ENCODE data around the gene FOXA3. TPM values are rescaled to one million over a fixed set of nuclear protein-coding genes. Genes with fewer than 3 reads are reported as not detected.

Gene FOXA3
- polyA plus RNA-seq, 1 experiment: not detected

DNA sequence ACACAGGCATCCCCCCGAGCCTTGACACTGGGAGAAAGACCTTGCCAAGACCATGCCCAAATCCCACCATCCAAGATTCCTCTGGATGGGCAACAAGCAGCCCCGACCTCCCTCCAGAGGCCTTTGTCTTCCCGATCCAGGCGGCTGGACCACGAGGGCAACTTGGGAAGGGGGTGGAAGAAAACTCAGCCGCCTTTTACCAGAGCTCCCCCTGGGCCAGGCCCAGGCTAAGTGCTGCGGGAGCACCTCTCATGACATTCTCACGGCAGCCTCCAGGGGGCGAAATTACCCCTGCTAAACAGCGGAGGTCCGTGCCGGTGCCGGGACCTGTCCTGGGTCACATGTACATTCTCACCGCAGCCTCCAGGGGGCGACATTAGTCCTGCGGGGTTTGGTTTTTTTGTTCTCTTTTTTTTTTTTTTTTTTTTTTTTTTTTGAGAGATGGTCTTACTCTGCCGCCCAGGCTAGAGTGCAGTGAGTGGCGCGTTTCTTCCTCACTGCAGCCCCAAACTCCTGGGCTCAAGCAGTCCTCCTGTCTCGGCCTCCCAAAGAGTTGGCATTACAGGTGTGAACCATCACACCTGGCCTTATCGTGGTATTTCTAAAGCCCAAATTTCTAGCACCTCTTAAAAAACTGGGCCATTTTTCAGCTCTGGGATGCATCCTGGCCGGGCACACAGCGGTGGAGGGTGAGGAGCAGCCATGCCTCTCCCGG is 47.0 kb upstream of the FOXA3 start:
- Histone ChIP-seq H3K4me3 (ENCODE audit: low read depth, low read length) (no peak overlapping the region), H3K36me3 (ENCODE audit: control insufficient read depth, insufficient read depth, low read length) (peaks cover 11% of the 10 kb centered on the region), H3K27me3 (ENCODE audit: control insufficient read depth, insufficient read depth, low read length) (no peaks in the 10 kb centered on the region)
- DNase-seq (ENCODE audit: low read depth): peak; percentile 63
- POLR2A ChIA-PET: interaction anchor here (0.5 kb wide), 1 partner anchor 75 kb away, joined by 3 read pairs; no protein-coding TSS in a partner anchor
- CTCF ChIA-PET: interaction anchor here (0.6 to 6.4 kb wide), 37 partner anchors 9 to 372 kb away, joined by 3 to 111 read pairs (median 4); partner anchors contain the start of genes DMPK, DMWD, FOXA3 and IRF2BP1
- peak; percentile 99 for TF ChIP-seq CTCF (IDR thresholded peaks at IDR 0.05; ENCODE audit: insufficient read depth, low read depth, low read length)

GRCh38 chr19:45817725-45818301 is 46.3 kb upstream of the FOXA3 start:
- POLR2A ChIA-PET: no interaction called here
- Histone ChIP-seq H3K27me3 (ENCODE audit: control insufficient read depth, insufficient read depth, low read length) (no peaks in the 10 kb centered on the region), H3K4me3 (ENCODE audit: low read depth, low read length) (no peak overlapping the region), H3K36me3 (ENCODE audit: control insufficient read depth, insufficient read depth, low read length) (peaks cover 13% of the 10 kb centered on the region)
- DNase-seq (ENCODE audit: low read depth): no peak
- no peak for TF ChIP-seq CTCF (IDR thresholded peaks at IDR 0.05; ENCODE audit: insufficient read depth, low read depth, low read length)
- CTCF ChIA-PET: interaction anchor here (0.8 to 6.4 kb wide), 16 partner anchors 9 to 214 kb away, joined by 3 to 111 read pairs (median 16); partner anchors contain the start of genes DMPK, DMWD, FOXA3 and IRF2BP1

DNA sequence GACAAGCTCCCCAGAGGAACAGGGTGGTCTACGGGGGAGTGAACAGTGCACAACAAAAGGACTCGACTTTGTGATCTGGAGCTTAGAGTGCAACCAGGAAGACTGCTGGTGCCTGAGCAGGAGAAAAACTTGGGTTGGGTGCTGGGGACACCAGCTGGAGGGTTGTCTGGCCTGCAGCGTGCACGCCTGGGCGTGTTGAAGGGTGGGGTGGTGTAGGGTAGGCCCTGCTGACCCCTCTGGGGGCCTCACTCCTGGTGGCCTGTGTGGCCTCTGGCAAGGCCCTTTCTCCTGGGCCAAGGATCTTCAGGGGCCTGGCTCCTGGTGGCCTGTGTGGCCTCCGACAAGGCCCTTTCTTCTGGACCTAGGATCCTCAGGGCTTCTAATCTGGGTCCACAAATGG is 44.4 kb upstream of the FOXA3 start:
- H3K36me3 ChIP-seq (ENCODE audit: control insufficient read depth, insufficient read depth, low read length): peaks cover 18% of the 10 kb centered on the region
- CTCF ChIA-PET: interaction anchor here (0.6 to 1.3 kb wide), 3 partner anchors 9 to 52 kb away, joined by 3 read pairs; partner anchors contain the start of gene SIX5
- H3K4me3 ChIP-seq (ENCODE audit: low read depth, low read length): no peak overlapping the region
- no peak for DNase-seq (ENCODE audit: low read depth)
- no peaks in the 10 kb centered on the region for H3K27me3 ChIP-seq (ENCODE audit: control insufficient read depth, insufficient read depth, low read length)
- no peak for TF ChIP-seq CTCF (IDR thresholded peaks at IDR 0.05; ENCODE audit: insufficient read depth, low read depth, low read length)
- POLR2A ChIA-PET: no interaction called here

- Histone ChIP-seq H3K4me3 (ENCODE audit: low read depth, low read length) (no peak overlapping the region), H3K27me3 (ENCODE audit: control insufficient read depth, insufficient read depth, low read length) (no peaks in the 10 kb centered on the region), H3K36me3 (ENCODE audit: control insufficient read depth, insufficient read depth, low read length) (peaks cover 25% of the 10 kb centered on the region)
- no peak for DNase-seq (ENCODE audit: low read depth)
- ChIA-PET CTCF (interaction anchor here (1.3 kb wide), 1 partner anchor 8 kb away, joined by 3 read pairs; no protein-coding TSS in a partner anchor), POLR2A (no interaction called here)
- TF ChIP-seq CTCF (IDR thresholded peaks at IDR 0.05; ENCODE audit: insufficient read depth, low read depth, low read length): no peak
Measured at GRCh38 chr19:45820413-45821102, 43.6 kb upstream of the FOXA3 start.

DNA sequence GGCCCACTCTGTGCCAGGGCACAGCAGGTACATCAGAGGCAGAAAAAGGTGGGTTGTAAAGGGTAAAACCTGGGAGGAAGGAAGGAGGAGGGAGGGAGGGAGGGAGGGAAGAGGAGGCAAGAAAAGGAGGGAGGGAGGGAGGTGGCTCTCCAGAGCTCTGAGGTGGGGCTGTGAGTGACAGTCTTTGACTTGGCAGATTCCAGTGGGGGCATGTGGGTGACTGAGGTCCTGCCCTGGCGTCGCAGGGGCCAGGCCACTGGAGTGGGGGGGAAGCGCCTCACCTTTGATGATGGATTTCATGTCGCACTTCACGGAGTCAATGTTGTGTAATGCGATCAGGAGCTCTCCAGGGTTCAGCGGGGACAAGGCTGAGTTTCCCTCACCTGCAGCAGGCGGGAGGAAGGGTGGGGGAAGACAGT is 43.0 kb upstream of the FOXA3 start:
- POLR2A ChIA-PET: interaction anchor here (0.6 kb wide), 1 partner anchor 65 kb away, joined by 7 read pairs; the partner anchor contains the start of gene IRF2BP1
- Histone ChIP-seq H3K36me3 (ENCODE audit: control insufficient read depth, insufficient read depth, low read length) (peaks cover 30% of the 10 kb centered on the region), H3K4me3 (ENCODE audit: low read depth, low read length) (no peak overlapping the region), H3K27me3 (ENCODE audit: control insufficient read depth, insufficient read depth, low read length) (no peaks in the 10 kb centered on the region)
- no peak for DNase-seq (ENCODE audit: low read depth)
- no peak for TF ChIP-seq CTCF (IDR thresholded peaks at IDR 0.05; ENCODE audit: insufficient read depth, low read depth, low read length)
- CTCF ChIA-PET: no interaction called here

Data from BJ (cell line).